HCT116 (cell line): ENCODE results near the gene FNDC5. TPM values are rescaled to one million over a fixed set of nuclear protein-coding genes. Genes with fewer than 3 reads are reported as not detected.

Experiments
- ATAC-seq: fragments of 200-7000 bp; cut with Tn5 transposase; 2 replicates; pipeline ENCODE4 v1.9.1; 2020; ENCODE audit warnings: mild to moderate bottlenecking, moderate library complexity
- BruUV-seq: library from RNA; stranded (reverse); fragments of 400-500 nt; replicated peaks from 2 replicates; lab custom pipeline; 2021; lab: Mats Ljungman, UMichigan
- CTCF ChIA-PET: fragments of 300-600 bp; sonication (Branson Sonifier 250); formaldehyde crosslinking; loops from one replicate; lab custom pipeline; 2021; ENCODE audit warnings: antibody characterized with exemption; lab: Charles Lee
- POLR2A ChIA-PET: fragments of 300-600, 350-600 bp; sonication (Branson Sonifier 250); formaldehyde crosslinking; loops from one replicate; lab custom pipeline; 2021; ENCODE audit warnings: antibody characterized with exemption; lab: Charles Lee
- RAD21 ChIA-PET, 2 experiments: fragments of 300-600 bp; sonication (Branson Sonifier 250); formaldehyde crosslinking; loops; one replicate each; lab custom pipeline; 2023; ENCODE audit warnings: low total read pairs in 2 of 2; ENCODE audit not compliant: uncharacterized antibody in 2 of 2, unreplicated experiment in 2 of 2, low non-redundant PET in 1 of 2; lab: Charles Lee
- DNase-seq: peaks from one replicate; pipeline ENCODE4 v3.0.0-alpha.2; 2010; ENCODE audit warnings: low read depth, low spot score
- H2AFZ ChIP-seq: fragments of 200-600 bp; shearing (Covaris generic), sonication (generic); 2 replicates; pipeline ENCODE4 v1.6.1; 2017; ENCODE audit warnings: low read depth, mixed run types, mixed read lengths, antibody characterized with exemption, low read length; ENCODE audit not compliant: poor library complexity, severe bottlenecking
- H3K27ac ChIP-seq: 2 replicates; pipeline ENCODE4 v1.5.1; 2012; ENCODE audit warnings: low read depth, low read length
- H3K27me3 ChIP-seq: fragments of 200-600 bp; sonication (generic); 2 replicates; pipeline ENCODE4 v1.6.1; 2016; ENCODE audit warnings: mixed run types, low read length, mixed read lengths; ENCODE audit not compliant: insufficient read depth
- H3K36me3 ChIP-seq, 2 experiments: fragments of 200-500 bp in 1 of 2; fragments of 200-600 bp in 1 of 2; sonication (Bioruptor generic) in 1 of 2; sonication (generic) in 1 of 2; 2 replicates each; pipeline versions ENCODE4 v1.5.1 to v1.6.1; 2014 to 2016; ENCODE audit warnings: low read length in 2 of 2, inconsistent platforms in 1 of 2, mixed read lengths in 1 of 2, mixed run types in 1 of 2; ENCODE audit not compliant: insufficient read depth in 2 of 2, control insufficient read depth in 1 of 2
- H3K4me1 ChIP-seq, 2 experiments: fragments of 200-600 bp in 1 of 2; sonication (generic) in 1 of 2; 2 replicates each; pipeline versions ENCODE4 v1.5.1 to v1.6.1; 2012 to 2017; ENCODE audit warnings: low read length in 2 of 2, inconsistent platforms in 1 of 2, mild to moderate bottlenecking in 1 of 2, mixed read lengths in 1 of 2, mixed run types in 1 of 2, moderate library complexity in 1 of 2; ENCODE audit not compliant: insufficient read depth in 2 of 2, control insufficient read depth in 1 of 2
- H3K4me2 ChIP-seq: fragments of 200-600 bp; sonication (generic); 2 replicates; pipeline ENCODE4 v1.6.1; 2017; ENCODE audit warnings: mixed run types, low read length, mixed read lengths
- H3K4me3 ChIP-seq, 2 experiments: fragments of 200-600 bp in 1 of 2; sonication (generic) in 1 of 2; replicated peaks in 1 of 2; 2 replicates each; pipeline ENCODE4 v1.5.1; 2011 to 2016; ENCODE audit warnings: low read length in 2 of 2, control low read depth in 1 of 2, low read depth in 1 of 2, mild to moderate bottlenecking in 1 of 2, mixed read lengths in 1 of 2, mixed run types in 1 of 2
- H3K79me2 ChIP-seq: fragments of 200-600 bp; sonication (generic); 2 replicates; pipeline ENCODE4 v1.6.1; 2017; ENCODE audit warnings: mild to moderate bottlenecking, mixed run types, low read length, moderate library complexity, mixed read lengths; ENCODE audit not compliant: insufficient read depth
- H3K9ac ChIP-seq: fragments of 200-600 bp; sonication (generic); 2 replicates; pipeline ENCODE4 v1.6.1; 2016; ENCODE audit warnings: low read length, mixed read lengths
- H3K9me2 ChIP-seq: fragments of 200-600 bp; sonication (generic), shearing (Covaris generic); 2 replicates; pipeline ENCODE4 v1.6.1; 2017; ENCODE audit warnings: mixed run types, mild to moderate bottlenecking, moderate library complexity; ENCODE audit not compliant: insufficient read depth
- H3K9me3 ChIP-seq, 2 experiments: fragments of 200-500 bp in 1 of 2; fragments of 200-600 bp in 1 of 2; sonication (Bioruptor generic) in 1 of 2; sonication (generic) in 1 of 2; 2 replicates each; pipeline ENCODE4 v1.6.1; 2014 to 2017; ENCODE audit warnings: low read length in 2 of 2, mixed read lengths in 2 of 2, inconsistent platforms in 1 of 2, low read depth in 1 of 2, mild to moderate bottlenecking in 1 of 2, mixed run types in 1 of 2, moderate library complexity in 1 of 2; ENCODE audit not compliant: control insufficient read depth in 1 of 2, insufficient read depth in 1 of 2
- H4K20me1 ChIP-seq: fragments of 200-600 bp; sonication (generic), shearing (Covaris generic); 2 replicates; pipeline ENCODE4 v1.6.1; 2017; ENCODE audit warnings: mixed run types, mild to moderate bottlenecking, moderate library complexity; ENCODE audit not compliant: insufficient read depth
- EZH2 ChIP-seq: fragments of 200-600 bp; sonication (generic); IDR thresholded peaks from 2 replicates; pipeline ENCODE4 v1.6.1; 2017; ENCODE audit warnings: antibody characterized with exemption, mixed run types
- POLR2AphosphoS5 ChIP-seq: IDR thresholded peaks from 2 replicates; pipeline ENCODE4 v1.6.1; 2011; ENCODE audit warnings: mild to moderate bottlenecking, low read depth, low read length, moderate library complexity
- REST ChIP-seq: IDR thresholded peaks from 2 replicates; pipeline ENCODE4 v1.6.1; 2012; ENCODE audit warnings: low read depth
- SIN3A ChIP-seq: IDR thresholded peaks from 2 replicates; pipeline ENCODE4 v1.6.1; 2012; ENCODE audit warnings: low read depth
- SP1 ChIP-seq: IDR thresholded peaks from 2 replicates; pipeline ENCODE4 v1.6.1; 2012; ENCODE audit warnings: low read depth
- SRF ChIP-seq: IDR thresholded peaks from 2 replicates; pipeline ENCODE4 v1.6.1; 2012; ENCODE audit warnings: low read depth
- YY1 ChIP-seq: IDR thresholded peaks from 2 replicates; pipeline ENCODE4 v1.6.1; 2011; ENCODE audit warnings: low read length, low read depth, moderate library complexity, mild to moderate bottlenecking; ENCODE audit not compliant: insufficient replicate concordance; ENCODE audit errors: extremely low read depth
- intact Hi-C: fragments of 100-400 bp; cut with micrococcal nuclease; formaldehyde crosslinking; loops from 2 replicates; pipeline ENCODE4 v1.10.0; 2022
- total RNA-seq: library from RNA; stranded (reverse); gene quantifications from one replicate; pipeline ENCODE4 v1.2.1, GENCODE V29; 2021; ENCODE audit not compliant: unreplicated experiment
- TF ChIP-seq, protein P1 (sequence below): IDR thresholded peaks from 2 replicates; pipeline ENCODE4 v1.6.1; 2011; ENCODE audit warnings: mild to moderate bottlenecking, low read length, moderate library complexity; ENCODE audit not compliant: insufficient replicate concordance; ENCODE audit errors: extremely low read depth

The FNDC5 gene
- total RNA-seq, 1 experiment from 2014 or later: not detected

DNA sequence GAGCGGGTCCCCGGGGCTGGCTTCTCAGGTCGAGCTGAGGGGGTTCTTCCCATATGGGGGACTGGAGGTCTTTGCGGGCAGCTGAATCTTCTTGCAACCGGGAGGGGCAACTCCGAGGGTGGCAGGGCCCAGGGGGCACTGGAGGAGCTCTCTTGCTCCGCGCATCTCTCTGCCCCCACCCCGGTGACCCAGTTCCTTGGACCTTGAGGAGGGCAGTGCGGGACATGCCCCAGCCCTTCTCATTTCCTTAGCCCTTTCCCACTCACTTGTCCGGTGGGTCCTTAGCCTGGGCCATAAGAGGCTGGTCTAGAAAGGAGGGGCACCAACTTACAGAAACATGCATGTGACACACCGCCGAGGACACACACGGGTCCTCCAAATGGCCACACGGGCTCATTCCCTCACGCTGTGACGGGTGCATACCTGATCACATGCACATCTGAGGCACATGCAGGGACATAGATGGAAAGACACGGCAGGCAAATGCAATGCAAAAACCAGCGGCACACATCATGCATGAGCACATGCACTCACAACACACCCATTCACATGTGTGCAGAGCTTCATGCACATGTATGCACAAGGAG is 16.2 kb upstream of the FNDC5 start:
- H3K4me1 ChIP-seq: no peaks in the 10 kb centered on the region
- no peaks in the 10 kb centered on the region for H3K27me3 ChIP-seq
- no peak overlapping the region for H3K9ac ChIP-seq
- no peak for DNase-seq
- no peaks in the 10 kb centered on the region for H3K36me3 ChIP-seq
- TF ChIP-seq SP1 (no peak), SRF (no peak), POLR2AphosphoS5 (no peak), YY1 (no peak), EZH2 (no peak), REST (no peak), SIN3A (no peak)
- TF ChIP-seq, protein P1, sequence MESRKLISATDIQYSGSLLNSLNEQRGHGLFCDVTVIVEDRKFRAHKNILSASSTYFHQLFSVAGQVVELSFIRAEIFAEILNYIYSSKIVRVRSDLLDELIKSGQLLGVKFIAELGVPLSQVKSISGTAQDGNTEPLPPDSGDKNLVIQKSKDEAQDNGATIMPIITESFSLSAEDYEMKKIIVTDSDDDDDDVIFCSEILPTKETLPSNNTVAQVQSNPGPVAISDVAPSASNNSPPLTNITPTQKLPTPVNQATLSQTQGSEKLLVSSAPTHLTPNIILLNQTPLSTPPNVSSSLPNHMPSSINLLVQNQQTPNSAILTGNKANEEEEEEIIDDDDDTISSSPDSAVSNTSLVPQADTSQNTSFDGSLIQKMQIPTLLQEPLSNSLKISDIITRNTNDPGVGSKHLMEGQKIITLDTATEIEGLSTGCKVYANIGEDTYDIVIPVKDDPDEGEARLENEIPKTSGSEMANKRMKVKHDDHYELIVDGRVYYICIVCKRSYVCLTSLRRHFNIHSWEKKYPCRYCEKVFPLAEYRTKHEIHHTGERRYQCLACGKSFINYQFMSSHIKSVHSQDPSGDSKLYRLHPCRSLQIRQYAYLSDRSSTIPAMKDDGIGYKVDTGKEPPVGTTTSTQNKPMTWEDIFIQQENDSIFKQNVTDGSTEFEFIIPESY: no peak
- TF ChIP-seq, all 23 proteins: peak for 0
- CTCF ChIA-PET: interaction anchor here (0.6 to 1.8 kb wide), 4 partner anchors 10 to 199 kb away, joined by 3 to 5 read pairs (median 3); no protein-coding TSS in a partner anchor
- no peak overlapping the region for H2AFZ ChIP-seq
- no TSS peak for BruUV-seq
- no peak overlapping the region for H3K4me2 ChIP-seq
- POLR2A ChIA-PET: no interaction called here
- no peaks in the 10 kb centered on the region for H3K79me2 ChIP-seq
- no peak overlapping the region for H3K4me3 ChIP-seq
- no peak; the same call in 1 of the 2 replicates for ATAC-seq
- H4K20me1 ChIP-seq: no peaks in the 10 kb centered on the region
- no peak overlapping the region for H3K27ac ChIP-seq
- H3K9me2 ChIP-seq: no peaks in the 10 kb centered on the region
- H3K9me3 ChIP-seq: no peaks in the 10 kb centered on the region
- intact Hi-C loops: no loop called here
- RAD21 ChIA-PET: no interaction called here
